Smooth muscle cell (in vitro differentiated cells): ENCODE data around the gene TMEM170B. TPM values are rescaled to one million over a fixed set of nuclear protein-coding genes. Genes with fewer than 3 reads are reported as not detected.

Experiments
- DNase-seq: peaks from one replicate; lab custom pipeline; 2025; ENCODE audit not compliant: unreplicated experiment; lab: John Stamatoyannopoulos, UW
- H2AFZ ChIP-seq: fragments of 200-600 bp; sonication (generic); 2 replicates; pipeline ENCODE4 v1.6.0; 2016; ENCODE audit warnings: antibody characterized with exemption, low read depth, mild to moderate bottlenecking
- H3F3A ChIP-seq: fragments of 200-600 bp; sonication (generic); 2 replicates; pipeline ENCODE4 v1.6.0; 2017; ENCODE audit warnings: antibody characterized with exemption, low read depth
- H3K27ac ChIP-seq: fragments of 200-600 bp; sonication (generic); 2 replicates; pipeline ENCODE4 v1.5.1; 2016; ENCODE audit warnings: low read depth, mild to moderate bottlenecking
- H3K27me3 ChIP-seq: fragments of 200-600 bp; sonication (generic); 2 replicates; pipeline ENCODE4 v1.6.1; 2016; ENCODE audit warnings: low read depth, mild to moderate bottlenecking
- H3K36me3 ChIP-seq: fragments of 200-600 bp; sonication (generic); 2 replicates; pipeline ENCODE4 v1.5.1; 2016; ENCODE audit warnings: low read depth
- H3K4me1 ChIP-seq: fragments of 200-600 bp; sonication (generic); 2 replicates; pipeline ENCODE4 v1.5.1; 2016; ENCODE audit warnings: low read depth
- H3K4me2 ChIP-seq: fragments of 200-600 bp; sonication (generic); 2 replicates; pipeline ENCODE4 v1.6.0; 2016; ENCODE audit warnings: mild to moderate bottlenecking
- H3K4me3 ChIP-seq: fragments of 200-600 bp; sonication (generic); 2 replicates; pipeline ENCODE4 v1.5.1; 2016; ENCODE audit warnings: mild to moderate bottlenecking
- H3K79me2 ChIP-seq: fragments of 200-600 bp; sonication (generic); 2 replicates; pipeline ENCODE4 v1.6.0; 2016; ENCODE audit warnings: low read depth, mild to moderate bottlenecking
- H3K9ac ChIP-seq: fragments of 200-600 bp; sonication (generic); 2 replicates; pipeline ENCODE4 v1.6.0; 2016; ENCODE audit warnings: low read depth
- H3K9me3 ChIP-seq: fragments of 200-600 bp; sonication (generic); replicated peaks from 2 replicates; pipeline ENCODE4 v1.5.1; 2016; ENCODE audit warnings: low read depth
- H4K20me1 ChIP-seq: fragments of 200-600 bp; sonication (generic); 2 replicates; pipeline ENCODE4 v1.6.0; 2016; ENCODE audit warnings: low read depth
- CTCF ChIP-seq: fragments of 200-600 bp; sonication (generic); IDR thresholded peaks from 2 replicates; pipeline ENCODE4 v1.5.1; 2017; ENCODE audit warnings: borderline replicate concordance, mild to moderate bottlenecking, antibody characterized with exemption; ENCODE audit not compliant: insufficient read depth, poor library complexity, severe bottlenecking
- WGBS: methylation state at CpG from one replicate; pipeline ENCODE4 v1.1.7; 2016; ENCODE audit warnings: low lambda C conversion rate; 5-methylcytosine and 5-hydroxymethylcytosine counted together
- polyA plus RNA-seq: library from polyadenylated mRNA; unstranded; fragments of >200 nt; fragmentation: Nextera tagmentation; extraction: Ambion mirVana; gene quantifications from 2 replicates; pipeline ENCODE4 v1.2.1, GENCODE V29; 2016
- total RNA-seq: library from RNA; depleted of rRNA; stranded (reverse); fragments of >200 nt; gene quantifications from 2 replicates; pipeline ENCODE4 v1.2.3, GENCODE V29; 2014

The TMEM170B gene
- total and polyA plus RNA-seq, 2 experiments from 2014 or later, result 0.50 to 0.81 TPM

GRCh38 chr6:11609324-11610071 is 71.9 kb downstream of the TMEM170B start:
- no peak for TF ChIP-seq CTCF
- peak overlapping the region; percentile 10 for H3K9ac ChIP-seq
- H3F3A ChIP-seq, result peaks cover 23% of the 10 kb centered on the region
- H3K36me3 ChIP-seq, result no peaks in the 10 kb centered on the region
- H3K27ac ChIP-seq, result peak overlapping the region; percentile 82
- H4K20me1 ChIP-seq, result no peaks in the 10 kb centered on the region
- H3K9me3 ChIP-seq, result no peaks in the 10 kb centered on the region
- no peak for DNase-seq
- no peaks in the 10 kb centered on the region for H3K27me3 ChIP-seq
- no peaks in the 10 kb centered on the region for H3K79me2 ChIP-seq
- peaks cover 30% of the 10 kb centered on the region for H3K4me1 ChIP-seq
- no peak overlapping the region for H3K4me3 ChIP-seq
- peak overlapping the region; percentile 59 for H3K4me2 ChIP-seq
- peak overlapping the region; percentile 71 for H2AFZ ChIP-seq
- WGBS, result 35% methylated on average over 18 of the region's 18 CpGs

- no peak for TF ChIP-seq CTCF
- H3K9ac ChIP-seq, result peak overlapping the region; percentile 2
- H3K4me1 ChIP-seq, result peaks cover 18% of the 10 kb centered on the region
- H3K4me3 ChIP-seq, result no peak overlapping the region
- 90% methylated on average over 1 of the region's 1 CpG for WGBS
- peak overlapping the region; percentile 91 for H3K27ac ChIP-seq
- H3K9me3 ChIP-seq, result no peaks in the 10 kb centered on the region
- H3K79me2 ChIP-seq, result no peaks in the 10 kb centered on the region
- no peaks in the 10 kb centered on the region for H4K20me1 ChIP-seq
- no peak overlapping the region for H2AFZ ChIP-seq
- H3F3A ChIP-seq, result peaks cover 29% of the 10 kb centered on the region
- H3K36me3 ChIP-seq, result no peaks in the 10 kb centered on the region
- no peaks in the 10 kb centered on the region for H3K27me3 ChIP-seq
- DNase-seq, result no peak
- peak overlapping the region; percentile 40 for H3K4me2 ChIP-seq
Observed at GRCh38 chr6:11613336-11613735, 75.8 kb downstream of the TMEM170B start.

DNA sequence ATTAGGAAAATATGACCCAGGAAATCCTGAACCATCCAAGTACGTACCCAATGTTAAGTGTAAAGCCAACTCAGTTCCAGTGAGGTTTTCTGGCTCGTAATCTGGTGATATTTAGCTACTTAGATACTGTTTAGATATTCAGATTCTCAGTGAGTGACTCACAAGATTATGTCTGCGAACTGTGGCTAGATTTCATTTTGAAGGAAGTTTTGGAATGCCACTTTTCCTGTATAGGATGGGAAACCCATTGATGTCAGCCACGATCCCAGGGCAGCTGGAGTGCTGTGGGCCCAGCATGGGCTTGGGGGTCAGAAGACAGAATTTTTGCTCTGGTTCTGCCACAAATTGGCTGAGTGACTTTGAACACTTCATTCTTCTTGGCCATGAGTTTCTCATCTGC is 76.3 kb downstream of the TMEM170B start:
- Histone ChIP-seq H3K4me1 (peaks cover 15% of the 10 kb centered on the region), H3K4me3 (no peak overlapping the region), H3K79me2 (no peaks in the 10 kb centered on the region), H2AFZ (no peak overlapping the region), H3F3A (peaks cover 25% of the 10 kb centered on the region), H3K27ac (peak overlapping the region; percentile 91), H3K36me3 (no peaks in the 10 kb centered on the region), H3K9ac (peak overlapping the region; percentile 72), H3K9me3 (no peaks in the 10 kb centered on the region), H4K20me1 (no peaks in the 10 kb centered on the region), H3K27me3 (no peaks in the 10 kb centered on the region), H3K4me2 (peak overlapping the region; percentile 42)
- no peak for DNase-seq
- no peak for TF ChIP-seq CTCF
- 0% methylated on average over 4 of the region's 4 CpGs for WGBS
